Mesenchymal stem cell (in vitro differentiated cells and primary cell): Measurements from ENCODE around the gene CLASP1.
"Not testable (repeated sequence)": the region's sequence is repeated elsewhere in the genome, so short reads cannot be mapped to it uniquely, and the experiment has no call there.

Experiments used
- DNase-seq: peaks from one replicate; pipeline ENCODE4 v3.0.0-alpha.2; 2013
- H2AFZ ChIP-seq: one replicate; pipeline ENCODE4 v1.6.1; 2013; ENCODE audit warnings: low read depth, mild to moderate bottlenecking, control low read depth, inconsistent platforms, low read length, moderate library complexity
- H2AK5ac ChIP-seq: 2 replicates; pipeline ENCODE4 v1.6.1; 2013; ENCODE audit warnings: low read length, moderate library complexity, mild to moderate bottlenecking, inconsistent platforms; ENCODE audit not compliant: severe bottlenecking
- H2BK120ac ChIP-seq: one replicate; pipeline ENCODE4 v1.6.1; 2013; ENCODE audit warnings: low read depth, mild to moderate bottlenecking, inconsistent platforms, low read length, moderate library complexity
- H2BK12ac ChIP-seq, 2 experiments: one replicate each; pipeline ENCODE4 v1.6.1; 2013; ENCODE audit warnings: inconsistent platforms in 2 of 2, low read length in 2 of 2, mild to moderate bottlenecking in 2 of 2, moderate library complexity in 2 of 2, control low read depth in 1 of 2
- H2BK15ac ChIP-seq: one replicate; pipeline ENCODE4 v1.6.1; 2013; ENCODE audit warnings: mild to moderate bottlenecking, low read depth, inconsistent platforms; ENCODE audit not compliant: poor library complexity, severe bottlenecking
- H2BK5ac ChIP-seq: 2 replicates; pipeline ENCODE4 v1.6.1; 2013; ENCODE audit warnings: low read depth, mild to moderate bottlenecking, low read length, control low read depth, inconsistent platforms; ENCODE audit not compliant: poor library complexity, severe bottlenecking
- H3K14ac ChIP-seq, 2 experiments: one replicate each; pipeline ENCODE4 v1.6.1; 2013; ENCODE audit warnings: inconsistent platforms in 2 of 2, low read length in 2 of 2, control low read depth in 1 of 2, mild to moderate bottlenecking in 1 of 2, moderate library complexity in 1 of 2
- H3K18ac ChIP-seq, 2 experiments: one replicate each; pipeline ENCODE4 v1.6.1; 2013; ENCODE audit warnings: inconsistent platforms in 2 of 2, low read length in 2 of 2, control low read depth in 1 of 2, low read depth in 1 of 2, mild to moderate bottlenecking in 1 of 2
- H3K23ac ChIP-seq, 2 experiments: one replicate each; pipeline ENCODE4 v1.6.1; 2013; ENCODE audit warnings: inconsistent platforms in 2 of 2, low read length in 2 of 2, mild to moderate bottlenecking in 2 of 2, moderate library complexity in 2 of 2, control low read depth in 1 of 2
- H3K27ac ChIP-seq: 2 replicates; pipeline ENCODE4 v1.5.1; 2013; ENCODE audit warnings: mild to moderate bottlenecking, moderate library complexity, low read length, control low read depth, inconsistent platforms; ENCODE audit not compliant: poor library complexity, severe bottlenecking
- H3K27me3 ChIP-seq, 2 experiments: 2 replicates each; pipeline versions ENCODE4 v1.6.1 to v1.7.0; 2013; ENCODE audit warnings: low read length in 2 of 2, mild to moderate bottlenecking in 2 of 2, moderate library complexity in 2 of 2, control low read depth in 1 of 2, inconsistent platforms in 1 of 2; ENCODE audit not compliant: control insufficient read depth in 1 of 2, insufficient read depth in 1 of 2
- H3K36me3 ChIP-seq, 2 experiments: 2 replicates each; pipeline versions ENCODE4 v1.6.1 to v1.7.0; 2013; ENCODE audit warnings: low read length in 2 of 2, control low read depth in 1 of 2, inconsistent platforms in 1 of 2, low read depth in 1 of 2, mild to moderate bottlenecking in 1 of 2; ENCODE audit not compliant: insufficient read depth in 2 of 2, control insufficient read depth in 1 of 2
- H3K4ac ChIP-seq, 2 experiments: one replicate each; pipeline ENCODE4 v1.6.1; 2013; ENCODE audit warnings: inconsistent platforms in 2 of 2, low read length in 2 of 2, mild to moderate bottlenecking in 2 of 2, moderate library complexity in 2 of 2, control low read depth in 1 of 2, low read depth in 1 of 2
- H3K4me1 ChIP-seq: 2 replicates; pipeline ENCODE4 v1.6.1; 2013; ENCODE audit warnings: low read depth, low read length, control low read depth; ENCODE audit not compliant: control insufficient read depth, insufficient read depth
- H3K4me2 ChIP-seq: 2 replicates; pipeline ENCODE4 v1.6.1; 2013; ENCODE audit warnings: low read length, mild to moderate bottlenecking, inconsistent platforms; ENCODE audit not compliant: poor library complexity, severe bottlenecking
- H3K4me3 ChIP-seq, 2 experiments: 2 replicates each; pipeline versions ENCODE4 v1.5.1 to v1.7.0; 2013; ENCODE audit warnings: low read length in 2 of 2, mild to moderate bottlenecking in 2 of 2, control low read depth in 1 of 2, low read depth in 1 of 2; ENCODE audit not compliant: insufficient read depth in 1 of 2
- H3K79me1 ChIP-seq: replicated peaks from 2 replicates; pipeline ENCODE4 v1.6.1; 2013; ENCODE audit warnings: mild to moderate bottlenecking, control low read depth, low read length, inconsistent platforms; ENCODE audit not compliant: poor library complexity, severe bottlenecking
- H3K9ac ChIP-seq: 2 replicates; pipeline ENCODE4 v1.7.0; 2013; ENCODE audit warnings: mild to moderate bottlenecking, low read length, moderate library complexity
- H3K9me3 ChIP-seq: 2 replicates; pipeline ENCODE4 v1.7.0; 2013; ENCODE audit warnings: mild to moderate bottlenecking, low read length; ENCODE audit not compliant: control insufficient read depth
- H4K8ac ChIP-seq: one replicate; pipeline ENCODE4 v1.6.1; 2013; ENCODE audit warnings: inconsistent platforms, mild to moderate bottlenecking, low read length, moderate library complexity
- H4K91ac ChIP-seq: one replicate; pipeline ENCODE4 v1.6.1; 2013; ENCODE audit warnings: mild to moderate bottlenecking, low read length, inconsistent platforms
- WGBS: methylation state at CpG from one replicate; pipeline ENCODE4 v1.1.7; 2013; ENCODE audit warnings: mixed read lengths; 5-methylcytosine and 5-hydroxymethylcytosine counted together

Gene CLASP1

DNA sequence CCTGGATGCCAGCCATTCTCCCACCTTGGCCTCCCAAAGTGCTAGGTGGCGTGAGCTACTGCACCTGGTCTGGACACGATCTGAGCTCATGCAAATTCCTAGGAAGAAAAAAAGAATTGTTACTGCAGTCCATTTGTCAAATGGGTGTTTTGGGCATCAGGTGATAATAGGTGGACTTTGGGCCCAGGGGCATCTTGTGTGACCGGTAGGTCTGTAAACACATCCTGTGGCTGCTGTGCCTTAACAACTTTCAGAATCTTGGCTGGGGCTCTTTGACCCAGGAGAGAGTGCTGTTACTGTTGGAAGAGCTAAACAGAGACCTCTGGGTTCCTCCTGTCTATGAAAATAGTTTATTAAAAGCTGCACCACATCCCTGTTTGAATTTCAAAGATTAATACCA lies 329.3 kb downstream of the CLASP1 start:
- H4K8ac ChIP-seq = no peak overlapping the region
- H3K79me1 ChIP-seq = no peaks in the 10 kb centered on the region
- H3K9me3 ChIP-seq = no peaks in the 10 kb centered on the region
- H3K23ac ChIP-seq = no peak overlapping the region
- no peak overlapping the region for H2AFZ ChIP-seq
- no peak overlapping the region for H2BK15ac ChIP-seq
- no peak overlapping the region for H3K27ac ChIP-seq
- no peak overlapping the region for H3K4me3 ChIP-seq
- H3K36me3 ChIP-seq = no peaks in the 10 kb centered on the region
- H3K27me3 ChIP-seq = peaks cover 7 to 31% of the 10 kb centered on the region in 2 experiments
- no peak overlapping the region for H3K18ac ChIP-seq
- H3K9ac ChIP-seq = no peak overlapping the region
- H2BK12ac ChIP-seq = no peak overlapping the region
- whole genome bisulfite sequencing = 93% methylated on average over 3 of the region's 3 CpGs
- H2BK5ac ChIP-seq = no peak overlapping the region
- no peak for DNase-seq
- H2AK5ac ChIP-seq = no peak overlapping the region
- no peak overlapping the region for H3K14ac ChIP-seq
- no peak overlapping the region for H3K4me2 ChIP-seq
- H4K91ac ChIP-seq = no peak overlapping the region
- peaks cover 2% of the 10 kb centered on the region for H3K4me1 ChIP-seq
- no peak overlapping the region for H2BK120ac ChIP-seq
- H3K4ac ChIP-seq = no peak overlapping the region

DNA sequence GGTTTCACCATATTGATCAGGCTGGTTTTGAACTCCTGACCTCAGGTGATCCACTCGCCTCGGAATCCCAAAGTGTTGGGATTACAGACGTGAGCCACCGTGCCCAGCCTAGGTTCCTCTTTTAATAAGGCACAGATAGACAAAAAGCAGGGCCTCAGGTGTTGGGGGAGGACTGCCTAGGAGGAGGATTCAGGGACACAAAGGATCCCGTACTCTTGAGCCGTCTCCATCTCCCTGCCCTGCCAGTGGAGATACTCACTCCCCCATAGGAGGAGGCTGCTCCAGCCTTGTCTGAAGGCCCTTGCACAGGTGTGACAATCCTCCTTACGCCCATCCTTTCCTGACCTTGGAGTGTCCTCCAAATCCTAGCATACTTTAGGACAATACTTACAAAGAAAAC lies 332.3 kb downstream of the CLASP1 start:
- Histone ChIP-seq H3K18ac (no peak overlapping the region), H3K4ac (no peak overlapping the region), H3K14ac (no peak overlapping the region), H4K8ac (no peak overlapping the region), H3K9me3 (no peaks in the 10 kb centered on the region), H3K23ac (no peak overlapping the region), H3K36me3 (no peaks in the 10 kb centered on the region), H2AK5ac (no peak overlapping the region), H3K4me1 (no peaks in the 10 kb centered on the region), H3K79me1 (no peaks in the 10 kb centered on the region), H3K27ac (no peak overlapping the region), H3K4me3 (no peak overlapping the region), H2BK120ac (no peak overlapping the region), H2BK12ac (no peak overlapping the region), H3K4me2 (no peak overlapping the region), H3K27me3 (peaks cover 6 to 21% of the 10 kb centered on the region in 2 experiments), H2BK15ac (no peak overlapping the region), H2AFZ (no peak overlapping the region), H3K9ac (no peak overlapping the region), H4K91ac (no peak overlapping the region), H2BK5ac (no peak overlapping the region)
- no peak for DNase-seq
- 92% methylated on average over 7 of the region's 7 CpGs for WGBS

DNA sequence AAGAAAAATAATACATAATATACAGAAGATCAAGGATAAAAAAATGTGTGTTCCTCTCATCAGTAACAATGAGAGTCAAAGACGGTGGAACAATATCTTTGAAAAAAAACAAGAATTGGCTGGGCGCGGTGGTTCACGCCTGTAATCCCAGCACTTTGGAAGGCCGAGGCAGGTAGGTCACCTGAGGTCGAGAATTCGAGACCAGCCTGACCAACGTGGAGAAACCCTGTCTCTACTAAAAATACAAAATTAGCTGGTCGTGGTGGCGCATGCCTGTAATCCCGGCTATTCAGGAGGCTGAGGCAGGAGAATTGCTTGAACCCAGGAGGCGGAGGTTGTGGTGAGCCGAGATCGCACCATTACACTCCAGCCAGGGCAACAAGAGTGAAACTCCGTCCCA lies 335.6 kb downstream of the CLASP1 start:
- not testable (repeated sequence) for H3K4me3 ChIP-seq, H3K36me3 ChIP-seq, H2BK15ac ChIP-seq, H4K8ac ChIP-seq, H3K79me1 ChIP-seq, H3K23ac ChIP-seq, H2AK5ac ChIP-seq, H3K9me3 ChIP-seq, H3K14ac ChIP-seq, H3K18ac ChIP-seq, H3K9ac ChIP-seq, H3K27ac ChIP-seq, H2BK12ac ChIP-seq, H3K4ac ChIP-seq, H4K91ac ChIP-seq, H2BK120ac ChIP-seq, H3K4me1 ChIP-seq, H2BK5ac ChIP-seq, H2AFZ ChIP-seq, H3K4me2 ChIP-seq, DNase-seq
- WGBS = 86% methylated on average over 12 of the region's 15 CpGs
- peaks cover under 1 to 11% of the 10 kb centered on the region in 2 experiments for H3K27me3 ChIP-seq

GRCh38 chr2:121309801-121310200 lies 339.5 kb downstream of the CLASP1 start:
- no peak overlapping the region for H3K18ac ChIP-seq
- no peaks in the 10 kb centered on the region for H3K4me1 ChIP-seq
- H4K91ac ChIP-seq = no peak overlapping the region
- no peak overlapping the region for H4K8ac ChIP-seq
- no peaks in the 10 kb centered on the region for H3K36me3 ChIP-seq
- DNase-seq = no peak
- H2AFZ ChIP-seq = no peak overlapping the region
- H2BK120ac ChIP-seq = no peak overlapping the region
- no peak overlapping the region for H3K4me2 ChIP-seq
- H2BK12ac ChIP-seq = no peak overlapping the region
- 27% methylated on average over 3 of the region's 3 CpGs for WGBS
- H3K14ac ChIP-seq = no peak overlapping the region
- no peaks in the 10 kb centered on the region for H3K9me3 ChIP-seq
- no peak overlapping the region for H2BK5ac ChIP-seq
- no peak overlapping the region for H3K27ac ChIP-seq
- no peak overlapping the region for H3K9ac ChIP-seq
- H2BK15ac ChIP-seq = no peak overlapping the region
- H2AK5ac ChIP-seq = no peak overlapping the region
- H3K23ac ChIP-seq = no peak overlapping the region
- no peaks in the 10 kb centered on the region for H3K79me1 ChIP-seq
- no peak overlapping the region for H3K4me3 ChIP-seq
- no peak overlapping the region for H3K4ac ChIP-seq
- H3K27me3 ChIP-seq = peaks cover 10 to 38% of the 10 kb centered on the region in 2 experiments
